NCI-H2227 treated with DMSO at 0.1 percent for 48 hours (cell line): Measurements from ENCODE around the gene MUC13.

Experiments used
- DNase-seq: peaks from one replicate; lab custom pipeline; 2025; lab: John Stamatoyannopoulos, UW

Gene MUC13

GRCh38 chr3:124903896-124904834, 30.4 kb downstream of the MUC13 start:
- DNase-seq = no peak

- no peak for DNase-seq
Observed at GRCh38 chr3:124896824-124897526, 37.6 kb downstream of the MUC13 start.

- DNase-seq = no peak
Observed at GRCh38 chr3:124895756-124896155, 38.8 kb downstream of the MUC13 start.

GRCh38 chr3:124893526-124893925, 41.0 kb downstream of the MUC13 start:
- no peak for DNase-seq

- no peak for DNase-seq
Observed at GRCh38 chr3:124890573-124891190, 43.9 kb downstream of the MUC13 start.

GRCh38 chr3:124888482-124889441, 45.8 kb downstream of the MUC13 start:
- no peak for DNase-seq

- DNase-seq = no peak
Observed at GRCh38 chr3:124887932-124888298, 46.6 kb downstream of the MUC13 start.

- DNase-seq = peak; percentile 28
Observed at GRCh38 chr3:124887177-124887931, 47.2 kb downstream of the MUC13 start, which contains the start of gene ITGB5. Gene ITGB5, minus strand, starts transcription at chr3:124887365. Its CDS starts 365 bp downstream, at chr3:124887000.

GRCh38 chr3:124886168-124887056, 48.1 kb downstream of the MUC13 start:
- no peak for DNase-seq

GRCh38 chr3:124885466-124886167, 48.9 kb downstream of the MUC13 start:
- no peak for DNase-seq

- DNase-seq = no peak
Observed at GRCh38 chr3:124884474-124885101, 50.0 kb downstream of the MUC13 start.

- no peak for DNase-seq
Observed at GRCh38 chr3:124883766-124884473, 50.6 kb downstream of the MUC13 start.

GRCh38 chr3:124882816-124883747, 51.5 kb downstream of the MUC13 start:
- no peak for DNase-seq

GRCh38 chr3:124881976-124882697, 52.4 kb downstream of the MUC13 start:
- DNase-seq = no peak

- DNase-seq = no peak
Observed at GRCh38 chr3:124879337-124879680, 55.2 kb downstream of the MUC13 start.
